ENCODE data around the gene INPP5D.

GRCh38 chr2:233213011-233213410 is 152.9 kb downstream of the INPP5D start:
- TF ChIP-seq CTCF (IDR thresholded peaks at IDR 0.05) (no peak), POLR2A (IDR thresholded peaks at IDR 0.05) (no peak)
